GM12872 (cell line): ENCODE results near the gene FBXO21.

ENCODE experiments used
- CTCF ChIP-seq: IDR thresholded peaks from 3 replicates; pipeline ENCODE4 v1.5.1; 2011; ENCODE audit warnings: low read depth, mild to moderate bottlenecking, low read length, moderate library complexity; ENCODE audit not compliant: insufficient read depth

The FBXO21 gene

GRCh38 chr12:117140397-117141096, 49.7 kb downstream of the FBXO21 start:
- TF ChIP-seq CTCF, result no peak

- no peak for TF ChIP-seq CTCF
These were observed 51.1 kb downstream of the FBXO21 start for GRCh38 chr12:117139025-117139717.

GRCh38 chr12:117134721-117135120, 55.5 kb downstream of the FBXO21 start:
- TF ChIP-seq CTCF, result no peak

GRCh38 chr12:117134059-117134458, 56.2 kb downstream of the FBXO21 start:
- TF ChIP-seq CTCF, result no peak

- TF ChIP-seq CTCF, result no peak
These were observed 59.5 kb downstream of the FBXO21 start for GRCh38 chr12:117130801-117131200.

- TF ChIP-seq CTCF, result no peak
These were observed 60.9 kb downstream of the FBXO21 start for GRCh38 chr12:117129391-117129790.

GRCh38 chr12:117127933-117128823, 62.1 kb downstream of the FBXO21 start:
- TF ChIP-seq CTCF, result no peak
